GM19238 (cell line): ENCODE data around the gene VEGFD.
"Not testable (repeated sequence)": the region's sequence is repeated elsewhere in the genome, so short reads cannot be mapped to it uniquely, and the experiment has no call there.

Experiments
- DNase-seq: peaks from one replicate; pipeline ENCODE4 v3.0.0; 2011; ENCODE audit warnings: low spot score; ENCODE audit not compliant: insufficient read length

The VEGFD gene

DNA sequence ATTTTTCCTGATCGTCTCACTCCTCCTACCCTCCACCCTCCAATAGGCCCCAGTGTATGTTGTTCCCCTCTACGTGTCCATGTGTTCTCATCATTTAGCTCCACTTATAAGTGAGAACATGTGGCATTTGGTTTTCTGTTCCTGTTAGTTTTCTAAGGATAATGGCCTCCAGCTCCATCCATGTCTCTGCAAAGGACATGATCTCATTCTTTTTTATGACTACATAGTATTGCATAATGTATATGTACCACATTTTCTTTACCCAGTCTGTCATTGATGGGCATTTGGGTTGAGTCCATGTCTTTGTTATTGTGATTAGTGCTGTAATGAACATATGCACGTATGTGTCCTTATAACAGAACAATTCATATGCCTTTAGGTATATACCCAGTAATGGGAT is 78.3 kb downstream of the VEGFD start:
- DNase-seq: not testable (repeated sequence)

DNA sequence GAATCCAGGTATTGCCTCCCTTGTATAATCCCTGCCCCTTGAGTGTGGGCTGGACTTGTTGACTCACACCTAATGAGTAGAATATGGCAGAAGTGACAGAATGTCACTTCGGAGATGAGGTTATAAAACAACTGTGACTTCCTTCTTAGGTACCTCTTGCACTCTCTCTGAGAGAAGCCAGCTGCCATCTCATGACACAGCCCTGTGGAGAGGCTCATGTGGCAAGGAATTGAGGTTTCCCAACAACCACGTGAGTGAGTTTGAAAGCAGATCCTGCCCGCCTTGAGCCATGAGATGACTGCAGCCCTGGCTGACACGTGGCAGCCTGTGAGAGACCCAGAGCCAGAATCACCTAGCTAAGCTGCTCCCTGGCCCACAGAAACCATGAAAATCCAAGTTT is 82.3 kb downstream of the VEGFD start:
- no peak for DNase-seq

DNA sequence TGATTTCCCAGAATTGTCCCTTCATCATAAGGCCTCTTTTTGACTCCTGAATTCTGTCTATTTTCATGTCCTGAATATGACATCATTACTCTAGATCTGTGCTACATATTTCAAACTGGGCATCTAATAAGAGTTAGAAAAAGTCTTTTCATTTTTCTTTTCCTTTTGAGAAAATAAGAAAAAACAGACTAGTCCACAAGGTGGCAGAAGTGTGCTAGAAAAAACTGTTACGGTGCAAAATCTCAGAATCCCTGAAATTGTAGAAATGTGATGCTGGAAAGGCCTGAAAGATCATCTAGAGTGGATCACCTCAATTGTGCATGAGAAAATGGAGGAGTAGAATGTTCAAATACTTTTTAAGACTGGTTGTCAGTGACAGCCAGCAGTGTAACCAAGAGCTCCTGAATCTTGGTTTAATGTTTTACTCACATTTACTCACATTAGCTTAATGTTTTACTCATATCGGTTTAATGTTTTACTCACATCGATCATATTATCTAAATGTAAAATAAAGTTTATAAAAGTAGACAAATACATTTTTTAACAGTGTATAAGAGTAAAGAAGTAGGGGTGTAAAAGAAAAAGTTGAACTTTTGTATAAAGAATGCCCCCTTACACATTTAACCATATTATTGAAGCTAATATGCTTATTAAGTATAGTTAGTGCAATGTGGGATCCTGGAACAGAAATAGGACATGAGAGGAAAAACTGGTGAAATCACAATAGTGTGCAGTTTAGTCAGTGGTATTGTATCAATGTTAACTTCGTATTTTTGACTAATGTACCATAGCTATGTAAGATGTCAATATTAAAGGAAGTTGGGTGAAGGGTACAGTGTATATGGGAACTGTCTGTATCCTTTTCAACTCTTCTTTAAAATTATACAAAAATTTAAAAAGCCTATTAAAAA is 84.0 kb downstream of the VEGFD start:
- DNase-seq: no peak

DNA sequence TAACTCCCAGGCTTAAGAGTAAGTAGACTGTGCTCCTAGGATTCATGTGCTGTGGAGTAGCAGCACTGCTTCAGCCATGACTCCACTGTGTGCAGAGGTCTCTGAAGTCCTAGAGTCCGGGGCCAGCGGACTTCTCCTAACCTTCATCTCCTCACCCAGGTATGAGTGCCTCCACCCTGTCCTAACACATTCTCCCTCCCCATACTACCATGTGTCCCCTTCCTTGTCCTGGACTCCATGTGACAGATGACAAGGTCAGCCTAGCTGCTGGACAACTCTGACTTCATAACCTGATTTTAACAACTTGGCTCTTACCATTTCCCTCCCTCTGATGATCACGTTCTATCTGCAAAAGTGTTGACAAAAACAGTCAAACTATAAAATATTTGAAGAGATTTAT is 85.4 kb downstream of the VEGFD start:
- DNase-seq: no peak

DNA sequence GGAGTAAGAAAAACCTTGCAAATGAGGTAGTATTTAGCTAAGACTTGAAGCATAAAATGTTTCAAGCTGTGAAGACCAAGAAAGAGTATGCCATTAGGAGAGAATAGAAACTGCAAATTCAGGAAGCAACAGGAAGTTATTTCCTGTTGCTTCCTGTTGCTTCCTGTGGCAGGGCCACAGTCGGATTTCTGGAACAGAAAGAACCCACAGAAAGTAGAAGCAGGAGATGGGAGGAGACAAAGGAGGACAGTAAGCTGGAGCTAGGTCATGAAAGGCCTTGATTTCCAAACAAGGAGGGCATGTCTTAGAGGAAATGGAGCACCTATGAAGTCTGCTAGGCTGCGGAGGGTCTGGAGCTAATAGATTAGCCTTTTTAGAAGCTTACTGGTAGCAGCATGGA is 86.0 kb downstream of the VEGFD start:
- no peak for DNase-seq
